Bronchial epithelial cell (primary cell): ENCODE data around the gene MCTP1. TPM values are rescaled to one million over a fixed set of nuclear protein-coding genes. Genes with fewer than 3 reads are reported as not detected.

Experiments used
- DNase-seq: peaks from one replicate; pipeline ENCODE4 v3.0.0-alpha.2; 2010; ENCODE audit warnings: low read depth
- FAIRE-seq: peaks from 2 replicates; lab custom pipeline; 2011; peaks lifted over from hg19 to GRCh38; lab: Jason Lieb, UNC
- H3K27me3 ChIP-seq: 2 replicates; pipeline ENCODE4 v1.5.1; 2011; ENCODE audit warnings: low read length; ENCODE audit not compliant: control insufficient read depth, insufficient read depth
- H3K36me3 ChIP-seq: 2 replicates; pipeline ENCODE4 v1.5.1; 2011; ENCODE audit warnings: low read length; ENCODE audit not compliant: control insufficient read depth, insufficient read depth
- H3K4me3 ChIP-seq: 2 replicates; pipeline ENCODE4 v1.5.1; 2011; ENCODE audit warnings: mild to moderate bottlenecking, low read depth, low read length, control low read depth
- total RNA-seq: library from RNA; depleted of rRNA; stranded (reverse); fragments of >200 nt; gene quantifications from 2 replicates; pipeline ENCODE4 v1.2.1, GENCODE V29; 2014
- TF ChIP-seq, protein P1 (sequence below): IDR thresholded peaks from 2 replicates; pipeline ENCODE4 v1.5.1; 2011; ENCODE audit warnings: mild to moderate bottlenecking, moderate library complexity, low read length, control low read depth, inconsistent platforms; ENCODE audit not compliant: insufficient read depth, severe bottlenecking

The MCTP1 gene
- total RNA-seq, 1 donor from 2014 or later: 17.9 TPM

DNA sequence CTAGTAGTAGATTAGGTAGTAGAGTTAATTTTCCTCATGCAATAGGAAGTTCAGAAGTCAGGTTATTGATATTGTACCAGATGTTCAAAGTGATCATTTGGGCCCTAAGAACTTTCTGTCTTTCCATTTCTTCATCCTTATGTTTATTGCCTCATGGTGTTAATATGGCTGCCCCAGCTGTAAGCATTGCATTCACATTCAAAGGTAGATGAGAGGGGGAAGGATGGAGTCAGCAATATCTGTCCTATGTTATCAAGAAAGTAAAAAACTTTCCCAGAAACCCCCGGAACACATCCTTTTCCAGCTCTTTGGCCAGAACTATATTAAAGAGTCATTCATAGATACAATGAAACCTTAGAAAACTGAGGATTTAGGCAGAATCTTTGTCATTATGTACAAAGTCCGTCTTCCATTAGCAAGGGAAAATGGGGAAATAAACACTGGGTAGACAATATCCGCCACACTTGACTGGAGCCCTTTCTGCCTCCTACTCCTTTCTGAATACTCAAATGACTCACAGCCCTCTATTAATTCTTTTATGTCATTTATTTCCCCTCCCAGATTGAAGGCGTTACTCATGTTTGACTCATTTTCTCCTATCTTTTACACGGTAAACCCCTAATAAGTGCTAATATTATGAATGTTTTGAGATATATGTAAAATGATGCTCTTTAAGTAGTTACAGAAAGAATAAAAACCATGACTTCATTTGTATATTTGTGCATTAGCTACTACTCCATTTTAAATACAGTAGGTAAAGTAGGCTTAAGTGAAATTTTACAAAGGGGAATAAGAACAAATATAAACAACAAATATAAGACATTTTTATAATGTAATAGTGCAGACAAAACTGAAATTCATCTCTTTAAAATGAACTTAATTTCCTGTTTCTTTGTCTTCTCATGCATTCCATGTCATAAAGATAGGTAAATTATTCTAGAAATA is 538.8 kb downstream of the MCTP1 start:
- H3K4me3 ChIP-seq: no peak overlapping the region
- no peaks in the 10 kb centered on the region for H3K27me3 ChIP-seq
- FAIRE-seq (no peak), DNase-seq (peak; percentile 93)
- TF ChIP-seq, protein P1, sequence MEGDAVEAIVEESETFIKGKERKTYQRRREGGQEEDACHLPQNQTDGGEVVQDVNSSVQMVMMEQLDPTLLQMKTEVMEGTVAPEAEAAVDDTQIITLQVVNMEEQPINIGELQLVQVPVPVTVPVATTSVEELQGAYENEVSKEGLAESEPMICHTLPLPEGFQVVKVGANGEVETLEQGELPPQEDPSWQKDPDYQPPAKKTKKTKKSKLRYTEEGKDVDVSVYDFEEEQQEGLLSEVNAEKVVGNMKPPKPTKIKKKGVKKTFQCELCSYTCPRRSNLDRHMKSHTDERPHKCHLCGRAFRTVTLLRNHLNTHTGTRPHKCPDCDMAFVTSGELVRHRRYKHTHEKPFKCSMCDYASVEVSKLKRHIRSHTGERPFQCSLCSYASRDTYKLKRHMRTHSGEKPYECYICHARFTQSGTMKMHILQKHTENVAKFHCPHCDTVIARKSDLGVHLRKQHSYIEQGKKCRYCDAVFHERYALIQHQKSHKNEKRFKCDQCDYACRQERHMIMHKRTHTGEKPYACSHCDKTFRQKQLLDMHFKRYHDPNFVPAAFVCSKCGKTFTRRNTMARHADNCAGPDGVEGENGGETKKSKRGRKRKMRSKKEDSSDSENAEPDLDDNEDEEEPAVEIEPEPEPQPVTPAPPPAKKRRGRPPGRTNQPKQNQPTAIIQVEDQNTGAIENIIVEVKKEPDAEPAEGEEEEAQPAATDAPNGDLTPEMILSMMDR: no peak
- H3K36me3 ChIP-seq: no peaks in the 10 kb centered on the region

DNA sequence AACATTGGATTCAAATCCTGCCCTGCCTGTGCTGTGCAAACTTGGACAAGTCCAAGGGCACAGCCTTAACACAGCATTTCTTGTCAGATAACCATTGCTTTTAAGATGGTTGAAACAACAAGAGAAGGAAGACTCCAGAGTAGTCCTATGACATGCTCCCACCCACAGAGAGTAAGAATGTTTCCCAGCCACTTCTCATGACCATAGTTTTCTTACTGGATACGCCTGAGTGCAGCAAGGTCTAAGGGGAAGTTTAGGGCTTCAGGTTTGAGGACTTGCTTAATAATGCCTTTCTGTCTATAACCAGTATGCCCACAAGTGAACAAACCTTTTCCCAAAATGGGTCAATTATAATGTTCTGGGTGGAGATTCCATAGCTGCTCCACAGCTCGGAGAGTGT is 540.0 kb downstream of the MCTP1 start:
- Histone ChIP-seq H3K27me3 (no peaks in the 10 kb centered on the region), H3K4me3 (no peak overlapping the region), H3K36me3 (no peaks in the 10 kb centered on the region)
- TF ChIP-seq, protein P1: no peak
- FAIRE-seq: no peak
- DNase-seq: no peak

DNA sequence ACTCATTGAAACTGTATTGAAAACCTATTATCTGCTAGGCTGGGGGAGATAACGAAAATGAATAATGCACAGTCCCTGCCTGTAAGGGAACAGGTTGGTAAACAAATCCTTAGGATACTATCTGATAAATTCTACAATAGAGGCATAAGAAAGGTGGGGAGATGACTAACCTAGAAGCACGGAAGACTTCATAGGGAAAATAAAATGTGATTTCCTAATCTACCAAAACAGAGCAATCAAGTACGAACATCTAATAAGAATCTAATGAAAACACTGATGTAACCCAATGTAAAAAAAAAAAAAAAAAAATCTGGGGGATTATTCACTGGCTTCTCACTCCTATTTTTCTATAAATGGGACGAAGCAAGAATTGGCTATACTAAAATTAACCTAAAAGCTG is 542.0 kb downstream of the MCTP1 start:
- Histone ChIP-seq H3K27me3 (no peaks in the 10 kb centered on the region), H3K36me3 (no peaks in the 10 kb centered on the region), H3K4me3 (no peak overlapping the region)
- FAIRE-seq (no peak), DNase-seq (no peak)
- TF ChIP-seq, protein P1: no peak

DNA sequence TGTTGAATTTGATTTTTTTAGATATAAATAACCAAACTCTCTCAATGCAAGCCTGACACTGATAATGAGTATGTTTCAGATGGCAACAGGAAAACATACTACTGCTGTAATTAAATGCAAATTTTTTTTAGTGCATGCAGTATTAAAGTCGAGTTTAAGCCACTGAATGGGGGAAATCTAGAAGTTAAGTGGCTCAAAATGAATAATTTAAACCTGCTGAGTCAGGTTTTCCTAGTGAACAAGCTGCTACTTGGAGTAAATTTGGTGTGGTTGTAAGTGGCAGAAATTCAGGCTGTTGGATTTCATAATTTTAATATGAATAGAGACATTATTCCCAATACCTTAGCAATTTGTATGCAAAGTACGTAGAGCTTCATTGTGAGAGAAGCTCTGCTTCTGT is 544.6 kb downstream of the MCTP1 start:
- no peak for FAIRE-seq
- no peak for DNase-seq
- Histone ChIP-seq H3K27me3 (no peaks in the 10 kb centered on the region), H3K36me3 (no peaks in the 10 kb centered on the region), H3K4me3 (no peak overlapping the region)
- TF ChIP-seq, protein P1: no peak

DNA sequence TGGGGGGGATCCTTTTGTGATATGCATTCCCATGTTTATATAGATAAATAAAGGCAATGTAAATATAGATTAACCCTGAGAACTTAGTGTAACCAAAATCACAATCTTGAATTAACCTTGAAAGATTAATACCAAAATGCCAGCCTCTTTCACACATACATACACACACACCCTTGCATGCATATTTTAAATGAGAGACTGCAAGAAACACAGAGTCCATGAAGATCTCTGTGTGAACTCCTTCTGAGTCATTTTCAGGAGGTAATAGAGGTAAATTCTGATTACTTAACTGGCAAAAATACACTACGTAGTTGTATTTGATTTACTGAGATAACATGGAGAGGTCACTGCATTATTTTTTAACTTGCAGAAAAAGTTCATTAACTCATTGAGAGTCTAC is 548.4 kb downstream of the MCTP1 start:
- H3K27me3 ChIP-seq: no peaks in the 10 kb centered on the region
- TF ChIP-seq, protein P1: no peak
- DNase-seq (no peak), FAIRE-seq (no peak)
- H3K4me3 ChIP-seq: no peak overlapping the region
- no peaks in the 10 kb centered on the region for H3K36me3 ChIP-seq
